GM23248 (cell line): ENCODE data around the gene CDH1.

Experiments used
- EZH2 ChIP-seq: fragments of 200-600 bp; sonication (generic); IDR thresholded peaks from 2 replicates; pipeline ENCODE4 v1.6.1; 2018; ENCODE audit warnings: antibody characterized with exemption, mild to moderate bottlenecking; ENCODE audit not compliant: insufficient read depth, poor library complexity, severe bottlenecking
- EZH2phosphoT487 ChIP-seq: fragments of 200-600 bp; sonication (generic); IDR thresholded peaks from 2 replicates; pipeline ENCODE4 v1.6.1; 2018; ENCODE audit warnings: antibody characterized with exemption, moderate library complexity, mild to moderate bottlenecking, low read depth; ENCODE audit not compliant: insufficient read depth

DNA sequence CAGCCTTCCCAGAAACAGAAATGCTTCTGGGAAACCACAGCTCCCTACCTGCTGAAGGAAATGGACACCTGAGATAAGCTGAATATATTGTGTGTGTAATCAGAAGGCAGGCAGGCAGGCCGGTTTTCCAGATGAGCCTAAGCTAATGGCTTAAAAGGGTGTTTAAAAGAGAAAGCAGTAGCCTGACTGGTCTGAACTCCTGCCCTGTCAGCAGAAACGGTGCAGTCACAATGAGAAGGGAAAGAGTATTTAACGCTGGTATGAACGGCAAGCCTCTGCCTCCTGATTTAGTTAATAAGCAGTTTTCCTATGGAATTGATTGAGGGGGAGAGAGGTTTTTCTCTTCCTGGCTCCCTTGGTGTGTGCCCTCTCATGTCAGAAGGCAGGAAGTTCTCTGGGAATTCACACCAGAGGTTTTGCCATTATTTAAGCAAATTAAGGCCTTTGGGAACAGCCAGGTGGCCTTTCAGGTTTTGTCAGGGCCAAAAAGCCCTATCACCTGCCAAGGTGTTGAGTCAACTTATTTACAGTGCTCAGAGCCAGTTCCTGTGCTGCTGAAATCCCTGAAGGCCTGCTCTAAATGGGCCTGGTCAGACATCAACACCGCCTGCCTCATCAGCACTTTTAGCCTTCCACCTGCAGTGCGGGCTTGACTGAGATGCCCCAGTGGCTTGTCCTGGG is 41.6 kb downstream of the CDH1 start:
- TF ChIP-seq EZH2phosphoT487 (no peak), EZH2 (no peak)
